NCI-H526 (cell line): ENCODE results near the gene KANK3.
"Not testable (repeated sequence)": the region's sequence is repeated elsewhere in the genome, so short reads cannot be mapped to it uniquely, and the experiment has no call there.

Experiments used
- DNase-seq, 2 experiments: peaks; one replicate each; lab custom pipeline; 2025; lab: John Stamatoyannopoulos, UW

The KANK3 gene

GRCh38 chr19:8318835-8319234, 24.2 kb downstream of the KANK3 start:
- DNase-seq: not testable (repeated sequence)

GRCh38 chr19:8316351-8317125, 26.5 kb downstream of the KANK3 start:
- no peak for DNase-seq

- DNase-seq: not testable (repeated sequence)
These were observed 28.0 kb downstream of the KANK3 start for GRCh38 chr19:8314981-8315640.

GRCh38 chr19:8311461-8312260, 31.4 kb downstream of the KANK3 start:
- no peak for DNase-seq

- no peak for DNase-seq
These were observed 32.6 kb downstream of the KANK3 start for GRCh38 chr19:8310342-8311055.

- no peak for DNase-seq
These were observed 34.2 kb downstream of the KANK3 start for GRCh38 chr19:8308891-8309291.

- DNase-seq: peak; percentile 81 to 94
These were observed 34.8 kb downstream of the KANK3 start, which contains the start of gene CD320 for GRCh38 chr19:8307965-8308866. CD320 (minus strand) TSS chr19:8308358; CDS start chr19:8308290, 68 bp downstream.

GRCh38 chr19:8307400-8307964, 35.6 kb downstream of the KANK3 start:
- DNase-seq: peak in 1 of 2 experiments; percentile 42

GRCh38 chr19:8306235-8307054, 36.6 kb downstream of the KANK3 start:
- DNase-seq: no peak

GRCh38 chr19:8305798-8306197, 37.3 kb downstream of the KANK3 start:
- DNase-seq: no peak

GRCh38 chr19:8304841-8305621, 38.0 kb downstream of the KANK3 start:
- DNase-seq: peak in 1 of 2 experiments; percentile 54

GRCh38 chr19:8302734-8303133, 40.3 kb downstream of the KANK3 start:
- no peak for DNase-seq

GRCh38 chr19:8302357-8302691, 40.7 kb downstream of the KANK3 start:
- no peak for DNase-seq

- not testable (repeated sequence) for DNase-seq
These were observed 51.7 kb downstream of the KANK3 start for GRCh38 chr19:8291337-8291736.

GRCh38 chr19:8276508-8276907, 66.6 kb downstream of the KANK3 start:
- DNase-seq: not testable (repeated sequence)
